Measurements from ENCODE around the gene DAPP1.

DNA sequence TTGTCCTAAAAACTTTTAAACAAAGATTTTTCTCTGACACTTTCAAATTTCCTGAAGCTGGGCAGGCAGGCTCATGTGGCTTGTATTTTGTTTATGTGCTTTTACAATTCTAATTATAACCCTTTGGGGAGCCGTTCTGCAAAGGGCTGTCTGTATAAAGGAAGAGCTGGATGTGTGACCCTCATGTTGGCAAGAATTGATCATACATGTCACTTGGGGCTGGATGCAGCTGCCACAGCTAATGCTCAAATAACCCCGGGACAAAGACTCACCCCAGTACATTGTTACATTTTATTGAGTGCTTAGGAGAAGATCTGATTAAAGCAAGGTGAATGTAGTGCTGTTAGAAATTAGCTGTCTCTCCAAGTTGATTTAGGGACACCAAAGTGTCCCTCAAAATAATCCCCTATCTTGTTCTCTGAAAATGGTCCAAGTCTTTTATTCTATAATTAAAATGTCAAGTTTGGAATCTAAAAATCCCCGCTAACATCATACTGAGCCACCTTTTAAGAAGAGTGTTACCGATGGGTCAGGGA lies 13.0 kb upstream of the DAPP1 start:
- no peak for TF ChIP-seq CTCF (conservative IDR thresholded peaks at IDR 0.05 in 1 of 2, IDR thresholded peaks at IDR 0.05 in 1 of 2; ENCODE audit: low read depth in 1 of 2, low read length in 2 of 2)
- no peak for TF ChIP-seq EZH2 (IDR thresholded peaks at IDR 0.05; ENCODE audit: low read length, missing control alignments)

Measured in fibroblast of lung (primary cell).